Measurements from ENCODE around the gene HDAC1. TPM values are rescaled to one million over a fixed set of nuclear protein-coding genes. Genes with fewer than 3 reads are reported as not detected.
"Not testable (repeated sequence)": the region's sequence is repeated elsewhere in the genome, so short reads cannot be mapped to it uniquely, and the experiment has no call there.

Gene HDAC1
- total RNA-seq, 1 donor from 2014 or later = 36.9 TPM

- Mint-ChIP-seq H3K4me3 (ENCODE audit: unreplicated experiment) (peak overlapping the region; percentile 70), H3K36me3 (ENCODE audit: unreplicated experiment) (no peaks in the 10 kb centered on the region), H3K9me3 (ENCODE audit: unreplicated experiment) (peaks cover 7% of the 10 kb centered on the region), H3K27me3 (ENCODE audit: unreplicated experiment) (peaks cover 26% of the 10 kb centered on the region), H3K27ac (ENCODE audit: unreplicated experiment) (peak overlapping the region; percentile 95), H3K4me1 (ENCODE audit: low read depth, unreplicated experiment) (peaks cover 28% of the 10 kb centered on the region)
- TF ChIP-seq CTCF (IDR thresholded peaks at IDR 0.05; ENCODE audit: partially characterized antibody, unreplicated experiment) = no peak
- DNase-seq = no peak
Measured at GRCh38 chr1:32353886-32354570, 62.1 kb downstream of the HDAC1 start.

DNA sequence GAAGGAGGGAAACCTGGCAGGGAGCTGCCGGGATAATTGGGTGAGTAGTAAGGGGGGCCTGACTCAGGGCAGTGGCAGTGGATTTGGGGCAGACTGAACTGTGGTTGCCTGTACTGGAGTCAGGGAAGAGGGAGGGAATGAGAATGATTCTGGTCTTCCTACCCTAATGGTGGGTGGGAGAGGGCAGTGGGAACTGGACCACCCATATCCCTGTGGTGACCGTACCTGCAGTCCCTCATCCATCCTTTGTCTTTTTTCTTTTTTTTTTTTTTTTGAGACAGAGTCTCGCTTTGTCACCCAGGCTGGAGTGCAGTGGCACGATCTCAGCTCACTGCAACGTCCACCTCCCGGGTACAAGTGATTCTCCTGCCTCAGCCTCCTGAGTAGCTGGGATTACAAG lies 63.9 kb downstream of the HDAC1 start:
- not testable (repeated sequence) for DNase-seq; H3K27ac Mint-ChIP-seq (ENCODE audit: unreplicated experiment); H3K4me3 Mint-ChIP-seq (ENCODE audit: unreplicated experiment); H3K36me3 Mint-ChIP-seq (ENCODE audit: unreplicated experiment)
- H3K9me3 Mint-ChIP-seq (ENCODE audit: unreplicated experiment) = peaks cover 10% of the 10 kb centered on the region
- H3K4me1 Mint-ChIP-seq (ENCODE audit: low read depth, unreplicated experiment) = peaks cover 32% of the 10 kb centered on the region
- H3K27me3 Mint-ChIP-seq (ENCODE audit: unreplicated experiment) = peaks cover 23% of the 10 kb centered on the region

- no peaks in the 10 kb centered on the region for H3K36me3 Mint-ChIP-seq (ENCODE audit: unreplicated experiment)
- H3K4me3 Mint-ChIP-seq (ENCODE audit: unreplicated experiment) = peak overlapping the region; percentile 46
- peaks cover 13% of the 10 kb centered on the region for H3K9me3 Mint-ChIP-seq (ENCODE audit: unreplicated experiment)
- H3K27me3 Mint-ChIP-seq (ENCODE audit: unreplicated experiment) = peaks cover 26% of the 10 kb centered on the region
- no peak for TF ChIP-seq CTCF (IDR thresholded peaks at IDR 0.05; ENCODE audit: partially characterized antibody, unreplicated experiment)
- DNase-seq = no peak
- H3K27ac Mint-ChIP-seq (ENCODE audit: unreplicated experiment) = no peak overlapping the region
- peaks cover 34% of the 10 kb centered on the region for H3K4me1 Mint-ChIP-seq (ENCODE audit: low read depth, unreplicated experiment)
Measured at GRCh38 chr1:32356478-32356877, 64.6 kb downstream of the HDAC1 start.

- TF ChIP-seq CTCF (IDR thresholded peaks at IDR 0.05; ENCODE audit: partially characterized antibody, unreplicated experiment) = no peak
- H3K4me3 Mint-ChIP-seq (ENCODE audit: unreplicated experiment) = no peak overlapping the region
- peaks cover 16% of the 10 kb centered on the region for H3K9me3 Mint-ChIP-seq (ENCODE audit: unreplicated experiment)
- H3K27me3 Mint-ChIP-seq (ENCODE audit: unreplicated experiment) = peaks cover 28% of the 10 kb centered on the region
- H3K36me3 Mint-ChIP-seq (ENCODE audit: unreplicated experiment) = peaks cover 3% of the 10 kb centered on the region
- DNase-seq = no peak
- H3K4me1 Mint-ChIP-seq (ENCODE audit: low read depth, unreplicated experiment) = peaks cover 35% of the 10 kb centered on the region
- H3K27ac Mint-ChIP-seq (ENCODE audit: unreplicated experiment) = no peak overlapping the region
Measured at GRCh38 chr1:32357614-32358013, 65.7 kb downstream of the HDAC1 start.

- H3K27ac Mint-ChIP-seq (ENCODE audit: unreplicated experiment) = no peak overlapping the region
- peaks cover 32% of the 10 kb centered on the region for H3K27me3 Mint-ChIP-seq (ENCODE audit: unreplicated experiment)
- peaks cover 20% of the 10 kb centered on the region for H3K9me3 Mint-ChIP-seq (ENCODE audit: unreplicated experiment)
- peaks cover 35% of the 10 kb centered on the region for H3K4me1 Mint-ChIP-seq (ENCODE audit: low read depth, unreplicated experiment)
- no peak overlapping the region for H3K4me3 Mint-ChIP-seq (ENCODE audit: unreplicated experiment)
- no peak for DNase-seq
- H3K36me3 Mint-ChIP-seq (ENCODE audit: unreplicated experiment) = peaks cover 9% of the 10 kb centered on the region
- TF ChIP-seq CTCF (IDR thresholded peaks at IDR 0.05; ENCODE audit: partially characterized antibody, unreplicated experiment) = no peak
Measured at GRCh38 chr1:32358435-32358834, 66.6 kb downstream of the HDAC1 start.
